ENCODE results near the gene MESP2.

Gene MESP2

DNA sequence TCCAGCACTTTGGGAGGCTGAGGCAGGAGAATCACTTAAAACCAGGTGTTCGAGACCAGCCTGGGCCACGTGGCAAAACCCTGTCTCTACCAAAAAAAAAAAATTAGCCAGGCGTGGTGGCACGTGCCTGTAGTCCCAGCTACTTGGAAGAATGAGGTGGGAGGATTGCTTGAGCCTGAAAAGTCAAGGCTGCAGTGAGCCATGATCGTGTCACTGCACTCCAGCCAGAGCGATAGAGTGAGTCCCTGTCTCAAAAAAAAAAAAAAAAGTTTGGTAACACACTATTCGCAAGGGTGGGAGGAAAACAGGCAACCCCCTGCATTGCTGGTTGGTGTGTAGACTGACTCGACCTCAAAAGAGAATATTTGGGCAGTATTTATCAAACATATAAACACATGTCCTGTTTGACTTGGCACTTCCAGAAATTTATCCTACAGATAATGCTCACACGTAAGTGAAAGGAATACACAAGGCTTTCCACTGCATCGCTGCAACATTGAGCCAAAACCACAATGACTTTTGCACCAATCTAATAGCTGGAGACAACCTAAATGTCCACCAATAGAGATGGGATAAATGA is 41.7 kb downstream of the MESP2 start:
- Histone ChIP-seq H3K9me3 (replicated peaks in 1 of 2; ENCODE audit: control insufficient read depth in 2 of 2, insufficient read depth in 1 of 2, low read depth in 1 of 2, low read length in 2 of 2) (peaks cover 5 to 12% of the 10 kb centered on the region in 2 donors), H3K27me3 (ENCODE audit: control insufficient read depth in 3 of 3, insufficient read depth in 3 of 3, low read depth in 1 of 3, low read length in 3 of 3) (peaks cover 6 to 60% (median 26%) of the 10 kb centered on the region in 3 experiments), H4K8ac (ENCODE audit: low read depth, low read length) (no peak overlapping the region), H2BK15ac (ENCODE audit: low read length) (no peak overlapping the region), H2BK120ac (ENCODE audit: low read depth, low read length) (no peak overlapping the region), H3K14ac (ENCODE audit: low read length) (no peak overlapping the region), H3K9ac (ENCODE audit: low read depth, low read length, poor library complexity) (no peak overlapping the region), H3K4me2 (ENCODE audit: insufficient read depth, low read length, poor library complexity, severe bottlenecking) (no peak overlapping the region), H3K79me1 (ENCODE audit: low read depth, low read length) (no peaks in the 10 kb centered on the region), H2BK12ac (ENCODE audit: low read length) (no peak overlapping the region), H3K18ac (ENCODE audit: low read length) (no peak overlapping the region), H3K23ac (ENCODE audit: low read depth, low read length, poor library complexity) (no peak overlapping the region), H3K27ac (replicated peaks; ENCODE audit: low read length) (no peak overlapping the region), H3K4me1 (ENCODE audit: control insufficient read depth in 2 of 2, insufficient read depth in 1 of 2, low read depth in 1 of 2, low read length in 2 of 2) (no peaks in the 10 kb centered on the region), H2AK5ac (ENCODE audit: low read depth, low read length) (no peak overlapping the region), H3K36me3 (replicated peaks in 1 of 2; ENCODE audit: control insufficient read depth in 2 of 2, insufficient read depth in 2 of 2, low read length in 2 of 2) (no peaks in the 10 kb centered on the region), H3K4ac (ENCODE audit: low read length) (no peak overlapping the region), H4K91ac (ENCODE audit: low read depth, low read length, poor library complexity) (no peak overlapping the region), H2BK5ac (ENCODE audit: low read length) (no peak overlapping the region), H3K4me3 (ENCODE audit: low read length in 2 of 2) (no peak overlapping the region), H2AFZ (ENCODE audit: low read length) (no peak overlapping the region)
- no CpG with 5 or more reads among the region's 10 CpGs for WGBS, 2 donors (ENCODE audit: extremely low coverage in 2 of 2, insufficient read length in 2 of 2, insufficient replicate concordance in 1 of 2)
- DNase-seq (ENCODE audit: low spot score): no peak

DNA sequence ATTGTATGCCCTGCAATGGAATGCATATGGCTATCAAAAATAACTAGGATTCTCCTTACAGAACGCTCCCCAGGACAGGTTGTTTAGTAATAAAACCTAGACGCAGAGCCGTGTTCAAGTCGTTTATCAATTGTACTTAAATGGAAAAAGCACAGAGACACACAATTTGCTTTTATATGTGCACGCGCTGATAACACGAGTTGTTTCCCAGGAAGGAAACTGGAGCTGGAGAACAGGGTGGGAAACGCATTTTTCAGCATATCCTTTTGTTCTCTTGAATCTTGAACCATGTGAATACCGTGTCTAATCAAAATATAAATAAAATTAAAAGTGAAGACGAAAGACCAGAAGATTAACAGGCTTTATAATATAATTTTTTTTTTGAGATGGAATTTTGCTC is 42.2 kb downstream of the MESP2 start:
- Histone ChIP-seq H4K8ac (ENCODE audit: low read depth, low read length) (no peak overlapping the region), H3K4me2 (ENCODE audit: insufficient read depth, low read length, poor library complexity, severe bottlenecking) (no peak overlapping the region), H3K4ac (ENCODE audit: low read length) (no peak overlapping the region), H3K14ac (ENCODE audit: low read length) (no peak overlapping the region), H2AFZ (ENCODE audit: low read length) (no peak overlapping the region), H3K36me3 (replicated peaks in 1 of 2; ENCODE audit: control insufficient read depth in 2 of 2, insufficient read depth in 2 of 2, low read length in 2 of 2) (no peaks in the 10 kb centered on the region), H3K27ac (replicated peaks; ENCODE audit: low read length) (no peak overlapping the region), H3K18ac (ENCODE audit: low read length) (no peak overlapping the region), H3K79me1 (ENCODE audit: low read depth, low read length) (no peaks in the 10 kb centered on the region), H3K9me3 (replicated peaks in 1 of 2; ENCODE audit: control insufficient read depth in 2 of 2, insufficient read depth in 1 of 2, low read depth in 1 of 2, low read length in 2 of 2) (peaks cover 5 to 12% of the 10 kb centered on the region in 2 donors), H2BK5ac (ENCODE audit: low read length) (no peak overlapping the region), H2BK120ac (ENCODE audit: low read depth, low read length) (no peak overlapping the region), H3K27me3 (ENCODE audit: control insufficient read depth in 3 of 3, insufficient read depth in 3 of 3, low read depth in 1 of 3, low read length in 3 of 3) (peaks cover 6 to 55% (median 25%) of the 10 kb centered on the region in 3 experiments), H3K4me3 (ENCODE audit: low read length in 2 of 2) (no peak overlapping the region), H2BK12ac (ENCODE audit: low read length) (no peak overlapping the region), H3K9ac (ENCODE audit: low read depth, low read length, poor library complexity) (no peak overlapping the region), H2BK15ac (ENCODE audit: low read length) (no peak overlapping the region), H3K4me1 (ENCODE audit: control insufficient read depth in 2 of 2, insufficient read depth in 1 of 2, low read depth in 1 of 2, low read length in 2 of 2) (no peaks in the 10 kb centered on the region), H2AK5ac (ENCODE audit: low read depth, low read length) (no peak overlapping the region), H4K91ac (ENCODE audit: low read depth, low read length, poor library complexity) (no peak overlapping the region), H3K23ac (ENCODE audit: low read depth, low read length, poor library complexity) (no peak overlapping the region)
- DNase-seq (ENCODE audit: low spot score): no peak
- no CpG with 5 or more reads among the region's 10 CpGs for WGBS, 2 donors (ENCODE audit: extremely low coverage in 2 of 2, insufficient read length in 2 of 2, insufficient replicate concordance in 1 of 2)

DNA sequence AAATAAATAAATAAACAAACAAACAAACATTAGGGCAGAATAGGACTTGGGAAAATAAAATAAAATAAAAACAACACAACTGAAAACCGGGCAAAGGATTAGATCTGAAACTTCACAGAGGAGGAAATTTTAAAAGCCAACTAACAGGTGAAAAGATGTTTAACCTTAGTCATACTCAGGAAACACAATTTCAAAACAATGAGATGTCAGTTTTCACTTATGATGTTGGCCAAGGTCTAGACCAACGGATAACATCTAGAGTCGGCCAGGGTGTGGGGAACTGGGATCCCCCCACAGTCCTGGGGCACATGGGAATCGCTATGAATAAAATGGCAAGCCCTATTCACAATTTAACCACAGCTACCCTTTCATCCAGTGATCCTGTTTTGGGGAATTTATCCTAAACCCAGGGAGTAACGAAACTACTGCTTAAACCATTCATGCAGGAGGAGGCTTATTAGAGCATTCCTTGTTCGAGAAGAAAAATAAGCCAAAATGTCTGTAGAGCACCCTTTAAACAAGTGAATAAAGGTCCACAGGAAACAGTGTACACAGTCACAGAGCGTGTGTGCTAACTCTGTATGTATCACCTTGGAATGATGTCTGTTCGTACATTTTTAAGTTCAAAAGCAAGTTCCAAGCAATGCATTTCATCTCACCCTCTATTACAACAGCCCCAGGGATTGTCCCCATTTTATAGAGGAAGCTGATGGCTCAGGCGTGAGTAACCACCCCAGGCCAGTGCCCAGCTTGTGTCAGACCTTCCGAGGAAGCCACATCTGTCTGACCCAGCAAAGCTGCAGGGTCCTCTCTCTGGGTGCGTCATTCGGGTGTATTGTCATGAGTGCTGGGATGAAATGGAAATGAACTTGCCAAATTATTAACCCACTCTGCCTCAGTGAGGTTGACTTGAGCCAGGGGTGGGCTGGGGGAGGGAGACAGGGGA is 44.8 kb downstream of the MESP2 start:
- H2BK12ac ChIP-seq (ENCODE audit: low read length): no peak overlapping the region
- H3K4ac ChIP-seq (ENCODE audit: low read length): no peak overlapping the region
- peaks cover 0 to 4% of the 10 kb centered on the region in 2 donors for H3K9me3 ChIP-seq (replicated peaks in 1 of 2; ENCODE audit: control insufficient read depth in 2 of 2, insufficient read depth in 1 of 2, low read depth in 1 of 2, low read length in 2 of 2)
- H3K4me3 ChIP-seq (ENCODE audit: low read length in 2 of 2): no peak overlapping the region
- no peak overlapping the region for H4K8ac ChIP-seq (ENCODE audit: low read depth, low read length)
- WGBS, 2 donors (ENCODE audit: extremely low coverage in 2 of 2, insufficient read length in 2 of 2, insufficient replicate concordance in 1 of 2): no CpG with 5 or more reads among the region's 12 CpGs
- no peak overlapping the region for H3K14ac ChIP-seq (ENCODE audit: low read length)
- H2BK15ac ChIP-seq (ENCODE audit: low read length): no peak overlapping the region
- no peak overlapping the region for H2AK5ac ChIP-seq (ENCODE audit: low read depth, low read length)
- no peaks in the 10 kb centered on the region for H3K36me3 ChIP-seq (replicated peaks in 1 of 2; ENCODE audit: control insufficient read depth in 2 of 2, insufficient read depth in 2 of 2, low read length in 2 of 2)
- H3K18ac ChIP-seq (ENCODE audit: low read length): no peak overlapping the region
- H3K27ac ChIP-seq (replicated peaks; ENCODE audit: low read length): no peak overlapping the region
- no peak overlapping the region for H3K4me2 ChIP-seq (ENCODE audit: insufficient read depth, low read length, poor library complexity, severe bottlenecking)
- H3K79me1 ChIP-seq (ENCODE audit: low read depth, low read length): no peaks in the 10 kb centered on the region
- H3K23ac ChIP-seq (ENCODE audit: low read depth, low read length, poor library complexity): no peak overlapping the region
- no peak for DNase-seq (ENCODE audit: low spot score)
- no peak overlapping the region for H2BK5ac ChIP-seq (ENCODE audit: low read length)
- peaks cover 0 to 29% (median under 1%) of the 10 kb centered on the region in 3 experiments for H3K27me3 ChIP-seq (ENCODE audit: control insufficient read depth in 3 of 3, insufficient read depth in 3 of 3, low read depth in 1 of 3, low read length in 3 of 3)
- H2AFZ ChIP-seq (ENCODE audit: low read length): no peak overlapping the region
- no peak overlapping the region for H3K9ac ChIP-seq (ENCODE audit: low read depth, low read length, poor library complexity)
- no peaks in the 10 kb centered on the region for H3K4me1 ChIP-seq (ENCODE audit: control insufficient read depth in 2 of 2, insufficient read depth in 1 of 2, low read depth in 1 of 2, low read length in 2 of 2)
- no peak overlapping the region for H4K91ac ChIP-seq (ENCODE audit: low read depth, low read length, poor library complexity)
- no peak overlapping the region for H2BK120ac ChIP-seq (ENCODE audit: low read depth, low read length)

DNA sequence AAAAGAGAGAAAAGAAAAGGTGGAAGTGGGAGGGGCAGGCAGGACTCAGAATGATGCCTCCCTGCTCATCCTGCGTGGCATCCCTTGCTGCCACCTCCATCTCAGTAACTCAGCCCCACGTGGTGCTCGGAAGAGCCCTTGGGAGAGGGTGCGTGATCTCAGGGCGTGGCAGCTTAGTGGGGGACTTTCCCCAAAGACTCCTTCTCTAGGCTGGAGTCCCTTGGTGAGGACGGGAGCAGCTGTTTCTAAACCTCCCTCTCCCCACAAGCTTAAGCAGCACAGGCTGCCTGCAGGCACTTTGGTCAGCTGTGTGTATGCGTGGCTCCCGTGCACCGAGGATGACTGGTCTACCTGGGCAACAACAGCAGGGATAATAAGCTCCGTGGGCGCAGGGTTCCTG is 45.9 kb downstream of the MESP2 start:
- no CpG with 5 or more reads among the region's 11 CpGs for WGBS, 2 donors (ENCODE audit: extremely low coverage in 2 of 2, insufficient read length in 2 of 2, insufficient replicate concordance in 1 of 2)
- H2BK15ac ChIP-seq (ENCODE audit: low read length): peak overlapping the region; percentile 49
- peak overlapping the region; percentile 71 for H3K18ac ChIP-seq (ENCODE audit: low read length)
- H3K27ac ChIP-seq (replicated peaks; ENCODE audit: low read length): no peak overlapping the region
- H3K36me3 ChIP-seq (replicated peaks in 1 of 2; ENCODE audit: control insufficient read depth in 2 of 2, insufficient read depth in 2 of 2, low read length in 2 of 2): no peaks in the 10 kb centered on the region
- peaks cover 0 to 18% (median 0%) of the 10 kb centered on the region in 3 experiments for H3K27me3 ChIP-seq (ENCODE audit: control insufficient read depth in 3 of 3, insufficient read depth in 3 of 3, low read depth in 1 of 3, low read length in 3 of 3)
- H2BK120ac ChIP-seq (ENCODE audit: low read depth, low read length): no peak overlapping the region
- H3K4me3 ChIP-seq (ENCODE audit: low read length in 2 of 2): no peak overlapping the region
- no peak overlapping the region for H4K8ac ChIP-seq (ENCODE audit: low read depth, low read length)
- no peaks in the 10 kb centered on the region for H3K9me3 ChIP-seq (replicated peaks in 1 of 2; ENCODE audit: control insufficient read depth in 2 of 2, insufficient read depth in 1 of 2, low read depth in 1 of 2, low read length in 2 of 2)
- peak overlapping the region; percentile 56 for H2AK5ac ChIP-seq (ENCODE audit: low read depth, low read length)
- H3K4me2 ChIP-seq (ENCODE audit: insufficient read depth, low read length, poor library complexity, severe bottlenecking): no peak overlapping the region
- peak overlapping the region; percentile 65 for H3K23ac ChIP-seq (ENCODE audit: low read depth, low read length, poor library complexity)
- no peak overlapping the region for H4K91ac ChIP-seq (ENCODE audit: low read depth, low read length, poor library complexity)
- H2AFZ ChIP-seq (ENCODE audit: low read length): no peak overlapping the region
- no peaks in the 10 kb centered on the region for H3K4me1 ChIP-seq (ENCODE audit: control insufficient read depth in 2 of 2, insufficient read depth in 1 of 2, low read depth in 1 of 2, low read length in 2 of 2)
- H2BK12ac ChIP-seq (ENCODE audit: low read length): no peak overlapping the region
- H2BK5ac ChIP-seq (ENCODE audit: low read length): peak overlapping the region; percentile 87
- no peak for DNase-seq (ENCODE audit: low spot score)
- H3K79me1 ChIP-seq (ENCODE audit: low read depth, low read length): no peaks in the 10 kb centered on the region
- no peak overlapping the region for H3K14ac ChIP-seq (ENCODE audit: low read length)
- H3K4ac ChIP-seq (ENCODE audit: low read length): peak overlapping the region; percentile 76
- H3K9ac ChIP-seq (ENCODE audit: low read depth, low read length, poor library complexity): peak overlapping the region; percentile 16

Measured in neuronal stem cell (in vitro differentiated cells).